Measurements from ENCODE around the gene USP34.

The USP34 gene

GRCh38 chr2:61438670-61439069 lies 32.2 kb downstream of the USP34 start:
- no peak overlapping the region for H3K4me3 ChIP-seq (ENCODE audit: low read length)
- no peaks in the 10 kb centered on the region for H3K36me3 ChIP-seq (ENCODE audit: insufficient read depth, low read length)
- H3K9ac ChIP-seq (ENCODE audit: low read depth, low read length), result no peak overlapping the region
- H3K27me3 ChIP-seq (ENCODE audit: control insufficient read depth, insufficient read depth, low read length), result no peaks in the 10 kb centered on the region
- peaks cover 6% of the 10 kb centered on the region for H3K4me1 ChIP-seq (ENCODE audit: control insufficient read depth, insufficient read depth, low read length)
- H3K9me3 ChIP-seq (replicated peaks; ENCODE audit: low read length), result no peaks in the 10 kb centered on the region
- H3K4me2 ChIP-seq (ENCODE audit: low read length), result no peak overlapping the region

DNA sequence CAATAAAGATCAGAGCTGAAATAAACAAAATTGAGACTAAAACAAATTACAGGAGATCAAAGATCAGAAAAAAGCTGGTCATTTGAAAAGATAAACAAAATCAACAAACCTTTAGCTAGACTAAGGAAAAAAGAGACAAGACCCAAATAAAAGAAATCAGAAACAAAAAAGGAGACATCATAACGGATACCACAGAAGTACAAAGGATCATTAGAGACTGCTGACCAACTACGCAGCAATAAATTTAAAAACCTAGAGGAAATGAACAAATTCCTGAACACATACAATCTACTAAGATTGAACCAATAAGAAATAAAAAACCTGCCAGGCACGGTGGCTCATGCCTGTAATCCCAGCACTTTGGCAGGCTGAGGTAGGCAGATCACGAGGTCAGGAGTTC lies 33.7 kb downstream of the USP34 start:
- no peaks in the 10 kb centered on the region for H3K36me3 ChIP-seq (ENCODE audit: insufficient read depth, low read length)
- no peaks in the 10 kb centered on the region for H3K9me3 ChIP-seq (replicated peaks; ENCODE audit: low read length)
- H3K4me3 ChIP-seq (ENCODE audit: low read length), result no peak overlapping the region
- no peak overlapping the region for H3K4me2 ChIP-seq (ENCODE audit: low read length)
- no peak overlapping the region for H3K9ac ChIP-seq (ENCODE audit: low read depth, low read length)
- H3K27me3 ChIP-seq (ENCODE audit: control insufficient read depth, insufficient read depth, low read length), result no peaks in the 10 kb centered on the region
- H3K4me1 ChIP-seq (ENCODE audit: control insufficient read depth, insufficient read depth, low read length), result peaks cover 6% of the 10 kb centered on the region

- no peaks in the 10 kb centered on the region for H3K9me3 ChIP-seq (replicated peaks; ENCODE audit: low read length)
- no peaks in the 10 kb centered on the region for H3K27me3 ChIP-seq (ENCODE audit: control insufficient read depth, insufficient read depth, low read length)
- H3K4me2 ChIP-seq (ENCODE audit: low read length), result no peak overlapping the region
- no peak overlapping the region for H3K4me3 ChIP-seq (ENCODE audit: low read length)
- H3K36me3 ChIP-seq (ENCODE audit: insufficient read depth, low read length), result no peaks in the 10 kb centered on the region
- no peak overlapping the region for H3K9ac ChIP-seq (ENCODE audit: low read depth, low read length)
- H3K4me1 ChIP-seq (ENCODE audit: control insufficient read depth, insufficient read depth, low read length), result peaks cover 6% of the 10 kb centered on the region
Observed at GRCh38 chr2:61436092-61436491, 34.8 kb downstream of the USP34 start.

DNA sequence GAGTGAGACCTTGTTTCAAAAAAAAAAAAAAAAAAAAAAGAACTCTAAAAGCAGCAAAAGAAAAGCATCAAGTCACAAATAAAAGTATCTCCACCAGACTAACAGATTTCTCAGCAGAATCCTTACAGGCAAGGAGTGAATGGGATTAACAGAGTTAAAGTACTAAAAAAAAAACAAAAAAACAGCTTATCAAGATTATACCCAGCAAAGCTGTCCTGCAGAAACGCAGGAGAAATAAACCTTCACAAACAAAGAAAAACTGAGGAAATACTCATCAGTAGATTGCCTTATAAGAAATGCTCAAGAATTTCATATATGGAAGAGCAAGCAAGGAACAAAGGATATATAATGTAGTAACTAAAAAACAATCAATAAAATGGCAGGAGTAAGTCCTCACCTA lies 35.6 kb downstream of the USP34 start:
- Histone ChIP-seq H3K27me3 (ENCODE audit: control insufficient read depth, insufficient read depth, low read length) (no peaks in the 10 kb centered on the region), H3K9me3 (replicated peaks; ENCODE audit: low read length) (no peaks in the 10 kb centered on the region), H3K36me3 (ENCODE audit: insufficient read depth, low read length) (no peaks in the 10 kb centered on the region), H3K4me1 (ENCODE audit: control insufficient read depth, insufficient read depth, low read length) (peaks cover 6% of the 10 kb centered on the region), H3K4me2 (ENCODE audit: low read length) (no peak overlapping the region), H3K4me3 (ENCODE audit: low read length) (no peak overlapping the region), H3K9ac (ENCODE audit: low read depth, low read length) (no peak overlapping the region)

GRCh38 chr2:61434314-61434713 lies 36.6 kb downstream of the USP34 start:
- H3K9me3 ChIP-seq (replicated peaks; ENCODE audit: low read length), result no peaks in the 10 kb centered on the region
- H3K4me3 ChIP-seq (ENCODE audit: low read length), result no peak overlapping the region
- peaks cover 6% of the 10 kb centered on the region for H3K4me1 ChIP-seq (ENCODE audit: control insufficient read depth, insufficient read depth, low read length)
- H3K27me3 ChIP-seq (ENCODE audit: control insufficient read depth, insufficient read depth, low read length), result no peaks in the 10 kb centered on the region
- H3K36me3 ChIP-seq (ENCODE audit: insufficient read depth, low read length), result no peaks in the 10 kb centered on the region
- no peak overlapping the region for H3K4me2 ChIP-seq (ENCODE audit: low read length)
- no peak overlapping the region for H3K9ac ChIP-seq (ENCODE audit: low read depth, low read length)

DNA sequence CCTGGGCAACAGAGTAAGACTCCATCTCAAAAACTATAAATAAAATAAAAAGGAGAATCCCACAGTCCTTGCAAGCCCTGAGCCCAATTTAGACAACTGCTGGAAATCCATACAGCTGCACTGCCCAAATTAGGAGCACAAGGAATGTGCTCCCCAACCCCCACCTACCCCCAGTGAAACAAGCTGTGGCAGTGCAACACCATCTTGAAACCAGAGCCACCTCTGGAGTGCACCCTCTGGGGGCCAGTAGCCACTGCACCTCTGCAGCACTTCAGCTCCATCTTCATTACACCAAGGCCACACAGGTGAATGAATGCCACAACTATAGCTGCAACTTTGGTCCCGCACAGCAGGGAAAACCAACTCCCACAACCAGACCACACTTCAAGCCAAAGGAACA lies 37.3 kb downstream of the USP34 start:
- H3K4me2 ChIP-seq (ENCODE audit: low read length), result no peak overlapping the region
- H3K36me3 ChIP-seq (ENCODE audit: insufficient read depth, low read length), result no peaks in the 10 kb centered on the region
- H3K4me1 ChIP-seq (ENCODE audit: control insufficient read depth, insufficient read depth, low read length), result peaks cover 6% of the 10 kb centered on the region
- H3K9ac ChIP-seq (ENCODE audit: low read depth, low read length), result no peak overlapping the region
- no peaks in the 10 kb centered on the region for H3K27me3 ChIP-seq (ENCODE audit: control insufficient read depth, insufficient read depth, low read length)
- H3K4me3 ChIP-seq (ENCODE audit: low read length), result no peak overlapping the region
- no peaks in the 10 kb centered on the region for H3K9me3 ChIP-seq (replicated peaks; ENCODE audit: low read length)

DNA sequence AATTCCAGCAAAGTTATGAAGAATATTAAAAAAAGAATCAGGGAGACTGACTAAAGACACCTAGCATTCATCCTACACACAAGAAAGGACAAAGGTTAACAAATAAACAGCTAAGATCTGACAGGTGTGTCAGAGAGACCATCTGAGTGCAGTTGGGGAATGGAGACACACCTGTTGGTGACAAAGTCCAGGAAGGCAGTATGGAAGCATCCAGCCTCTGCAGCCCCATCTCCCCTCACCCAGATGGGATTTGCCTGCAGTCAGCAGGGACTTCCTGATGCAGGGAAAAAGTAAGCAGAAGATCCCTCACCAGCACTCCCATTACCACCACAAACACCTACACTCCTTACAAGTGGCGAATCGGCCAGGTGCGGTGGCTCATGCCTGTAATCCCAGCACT lies 37.9 kb downstream of the USP34 start:
- H3K27me3 ChIP-seq (ENCODE audit: control insufficient read depth, insufficient read depth, low read length), result no peaks in the 10 kb centered on the region
- no peak overlapping the region for H3K4me3 ChIP-seq (ENCODE audit: low read length)
- no peaks in the 10 kb centered on the region for H3K9me3 ChIP-seq (replicated peaks; ENCODE audit: low read length)
- H3K4me2 ChIP-seq (ENCODE audit: low read length), result no peak overlapping the region
- H3K4me1 ChIP-seq (ENCODE audit: control insufficient read depth, insufficient read depth, low read length), result peaks cover 6% of the 10 kb centered on the region
- no peak overlapping the region for H3K9ac ChIP-seq (ENCODE audit: low read depth, low read length)
- H3K36me3 ChIP-seq (ENCODE audit: insufficient read depth, low read length), result no peaks in the 10 kb centered on the region

GRCh38 chr2:61431345-61431744 lies 39.5 kb downstream of the USP34 start:
- H3K9me3 ChIP-seq (replicated peaks; ENCODE audit: low read length), result no peaks in the 10 kb centered on the region
- H3K9ac ChIP-seq (ENCODE audit: low read depth, low read length), result no peak overlapping the region
- no peaks in the 10 kb centered on the region for H3K27me3 ChIP-seq (ENCODE audit: control insufficient read depth, insufficient read depth, low read length)
- no peaks in the 10 kb centered on the region for H3K36me3 ChIP-seq (ENCODE audit: insufficient read depth, low read length)
- no peak overlapping the region for H3K4me3 ChIP-seq (ENCODE audit: low read length)
- H3K4me2 ChIP-seq (ENCODE audit: low read length), result no peak overlapping the region
- H3K4me1 ChIP-seq (ENCODE audit: control insufficient read depth, insufficient read depth, low read length), result peaks cover 2% of the 10 kb centered on the region

- no peaks in the 10 kb centered on the region for H3K36me3 ChIP-seq (ENCODE audit: insufficient read depth, low read length)
- no peak overlapping the region for H3K9ac ChIP-seq (ENCODE audit: low read depth, low read length)
- H3K4me3 ChIP-seq (ENCODE audit: low read length), result no peak overlapping the region
Observed at GRCh38 chr2:61426267-61426897, 44.5 kb downstream of the USP34 start.

GRCh38 chr2:61425605-61426155 lies 45.2 kb downstream of the USP34 start:
- H3K27me3 ChIP-seq (ENCODE audit: control insufficient read depth, insufficient read depth, low read length), result no peaks in the 10 kb centered on the region
- no peak overlapping the region for H3K4me3 ChIP-seq (ENCODE audit: low read length)
- H3K36me3 ChIP-seq (ENCODE audit: insufficient read depth, low read length), result no peaks in the 10 kb centered on the region
- H3K4me2 ChIP-seq (ENCODE audit: low read length), result no peak overlapping the region
- no peaks in the 10 kb centered on the region for H3K9me3 ChIP-seq (replicated peaks; ENCODE audit: low read length)
- peaks cover 22% of the 10 kb centered on the region for H3K4me1 ChIP-seq (ENCODE audit: control insufficient read depth, insufficient read depth, low read length)
- H3K9ac ChIP-seq (ENCODE audit: low read depth, low read length), result no peak overlapping the region

More at GRCh38 chr2:61426267-61426897, 44.5 kb downstream of the USP34 start:
- H3K4me2 ChIP-seq (ENCODE audit: low read length), result no peak overlapping the region
- no peaks in the 10 kb centered on the region for H3K27me3 ChIP-seq (ENCODE audit: control insufficient read depth, insufficient read depth, low read length)
- H3K9me3 ChIP-seq (replicated peaks; ENCODE audit: low read length), result no peaks in the 10 kb centered on the region
- peaks cover 22% of the 10 kb centered on the region for H3K4me1 ChIP-seq (ENCODE audit: control insufficient read depth, insufficient read depth, low read length)

DNA sequence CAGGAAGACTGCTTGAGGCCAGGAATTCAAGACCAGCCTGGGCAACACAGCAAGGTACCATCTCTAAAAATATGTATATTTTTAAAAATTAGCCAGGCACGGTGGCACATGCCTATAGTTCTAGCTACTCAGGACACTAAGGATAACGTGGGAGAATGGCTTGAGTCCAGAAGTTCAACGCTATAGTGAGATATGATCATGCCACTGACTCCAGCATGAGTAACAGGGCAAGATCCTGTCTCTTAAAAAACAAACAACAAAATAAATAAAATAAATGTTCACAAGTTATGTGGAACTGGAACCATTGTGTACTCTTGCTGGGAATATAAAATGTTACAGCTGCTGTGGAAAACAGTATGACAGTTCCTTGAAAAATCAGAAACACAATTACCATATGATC lies 47.2 kb downstream of the USP34 start:
- Histone ChIP-seq H3K4me3 (ENCODE audit: low read length) (peak overlapping the region; percentile 22), H3K9me3 (replicated peaks; ENCODE audit: low read length) (no peaks in the 10 kb centered on the region), H3K36me3 (ENCODE audit: insufficient read depth, low read length) (no peaks in the 10 kb centered on the region), H3K4me2 (ENCODE audit: low read length) (peak overlapping the region; percentile 67), H3K27me3 (ENCODE audit: control insufficient read depth, insufficient read depth, low read length) (no peaks in the 10 kb centered on the region), H3K9ac (ENCODE audit: low read depth, low read length) (no peak overlapping the region), H3K4me1 (ENCODE audit: control insufficient read depth, insufficient read depth, low read length) (peaks cover 22% of the 10 kb centered on the region)

DNA sequence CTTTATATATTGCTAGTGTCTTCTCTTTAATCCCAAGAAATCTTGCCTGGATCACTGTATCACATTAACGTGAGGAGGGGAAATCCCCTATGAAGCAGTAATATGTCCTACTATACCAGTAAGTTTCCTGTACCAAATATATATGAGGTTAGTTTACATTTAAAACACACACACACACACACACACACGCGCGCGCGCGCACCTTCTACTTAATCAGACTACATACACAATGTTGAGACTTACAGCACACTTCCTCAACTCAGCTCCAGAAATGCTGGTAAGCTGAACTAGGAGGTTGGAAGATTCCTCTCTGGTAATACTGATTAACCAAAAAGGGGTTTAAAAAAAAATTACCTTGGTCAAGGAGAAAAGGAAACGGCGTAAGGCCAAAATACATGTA lies 49.3 kb downstream of the USP34 start:
- no peak overlapping the region for H3K9ac ChIP-seq (ENCODE audit: low read depth, low read length)
- H3K4me2 ChIP-seq (ENCODE audit: low read length), result no peak overlapping the region
- no peaks in the 10 kb centered on the region for H3K9me3 ChIP-seq (replicated peaks; ENCODE audit: low read length)
- no peak overlapping the region for H3K4me3 ChIP-seq (ENCODE audit: low read length)
- no peaks in the 10 kb centered on the region for H3K27me3 ChIP-seq (ENCODE audit: control insufficient read depth, insufficient read depth, low read length)
- H3K4me1 ChIP-seq (ENCODE audit: control insufficient read depth, insufficient read depth, low read length), result peaks cover 22% of the 10 kb centered on the region
- H3K36me3 ChIP-seq (ENCODE audit: insufficient read depth, low read length), result peaks cover 7% of the 10 kb centered on the region

All from skeletal muscle satellite cell (primary cell).